HG03520 (cell line): ENCODE data around the gene SSR4.
"Not testable (repeated sequence)": the region's sequence is repeated elsewhere in the genome, so short reads cannot be mapped to it uniquely, and the experiment has no call there.

ENCODE experiments used
- ATAC-seq: cut with Tn5 transposase; IDR thresholded peaks from one replicate; pipeline ENCODE4 v1.9.1; 2021; ENCODE audit warnings: mild to moderate bottlenecking, moderate library complexity; ENCODE audit not compliant: unreplicated experiment

SSR4 gene

GRCh38 chrX:153803211-153804099, 9.0 kb downstream of the SSR4 start:
- no peak for ATAC-seq

GRCh38 chrX:153804100-153804595, 9.7 kb downstream of the SSR4 start:
- no peak for ATAC-seq

GRCh38 chrX:153804621-153805020, 10.2 kb downstream of the SSR4 start:
- no peak for ATAC-seq

- ATAC-seq: no peak
Measured at GRCh38 chrX:153805436-153805835, 11.0 kb downstream of the SSR4 start.

- no peak for ATAC-seq
Measured at GRCh38 chrX:153806999-153807575, 12.6 kb downstream of the SSR4 start.

GRCh38 chrX:153807976-153808375, 13.5 kb downstream of the SSR4 start:
- no peak for ATAC-seq

- no peak for ATAC-seq
Measured at GRCh38 chrX:153812220-153812619, 17.8 kb downstream of the SSR4 start.

- ATAC-seq: no peak
Measured at GRCh38 chrX:153813161-153813560, 18.7 kb downstream of the SSR4 start.

- no peak for ATAC-seq
Measured at GRCh38 chrX:153814591-153815315, 20.3 kb downstream of the SSR4 start.

- ATAC-seq: no peak
Measured at GRCh38 chrX:153816831-153817690, 22.6 kb downstream of the SSR4 start.

- not testable (repeated sequence) for ATAC-seq
Measured at GRCh38 chrX:153818064-153818463, 23.6 kb downstream of the SSR4 start.

- no peak for ATAC-seq
Measured at GRCh38 chrX:153818571-153819383, 24.3 kb downstream of the SSR4 start.

- no peak for ATAC-seq
Measured at GRCh38 chrX:153819384-153820040, 25.0 kb downstream of the SSR4 start.

- no peak for ATAC-seq
Measured at GRCh38 chrX:153820601-153821000, 26.1 kb downstream of the SSR4 start.

GRCh38 chrX:153821066-153821465, 26.6 kb downstream of the SSR4 start:
- no peak for ATAC-seq

- no peak for ATAC-seq
Measured at GRCh38 chrX:153824348-153824747, 29.9 kb downstream of the SSR4 start.

GRCh38 chrX:153825042-153825441, 30.6 kb downstream of the SSR4 start:
- no peak for ATAC-seq

- ATAC-seq: no peak
Measured at GRCh38 chrX:153827016-153827415, 32.5 kb downstream of the SSR4 start.

GRCh38 chrX:153827903-153828302, 33.4 kb downstream of the SSR4 start:
- ATAC-seq: no peak
